ENCODE results near the gene MCAM.

Gene MCAM

GRCh38 chr11:119258983-119259382 lies 57.9 kb downstream of the MCAM start:
- no peak for DNase-seq
